Hepatocyte (in vitro differentiated cells): ENCODE results near the gene INHBE. TPM values are rescaled to one million over a fixed set of nuclear protein-coding genes. Genes with fewer than 3 reads are reported as not detected.

Experiments used
- DNase-seq: peaks from one replicate; pipeline ENCODE4 v3.0.0-alpha.2; 2016; ENCODE audit warnings: low spot score
- H2AFZ ChIP-seq: fragments of 200-600 bp; sonication (generic); 2 replicates; pipeline ENCODE4 v1.6.0; 2016; ENCODE audit warnings: antibody characterized with exemption, mild to moderate bottlenecking
- H3K27ac ChIP-seq: fragments of 200-600 bp; sonication (generic); 2 replicates; pipeline ENCODE4 v1.5.1; 2016; ENCODE audit warnings: mild to moderate bottlenecking
- H3K27me3 ChIP-seq: fragments of 200-600 bp; sonication (generic); 2 replicates; pipeline ENCODE4 v1.6.1; 2016
- H3K36me3 ChIP-seq: fragments of 200-600 bp; sonication (generic); replicated peaks from 2 replicates; pipeline ENCODE4 v1.5.1; 2016; ENCODE audit warnings: low read depth; ENCODE audit not compliant: insufficient read depth
- H3K4me1 ChIP-seq: fragments of 200-600 bp; sonication (generic); 2 replicates; pipeline ENCODE4 v1.5.1; 2016; ENCODE audit warnings: mild to moderate bottlenecking, moderate library complexity; ENCODE audit not compliant: insufficient read depth
- H3K4me2 ChIP-seq: fragments of 200-600 bp; sonication (generic); 2 replicates; pipeline ENCODE4 v1.6.0; 2016
- H3K4me3 ChIP-seq: fragments of 200-600 bp; sonication (generic); 2 replicates; pipeline ENCODE4 v1.5.1; 2016; ENCODE audit warnings: mild to moderate bottlenecking
- H3K79me2 ChIP-seq: fragments of 200-600 bp; sonication (generic); 2 replicates; pipeline ENCODE4 v1.6.0; 2017; ENCODE audit warnings: mild to moderate bottlenecking
- H3K9me2 ChIP-seq: fragments of 200-600 bp; sonication (generic); replicated peaks from 2 replicates; pipeline ENCODE4 v1.6.0; 2017; ENCODE audit warnings: mild to moderate bottlenecking; ENCODE audit not compliant: insufficient read depth
- H3K9me3 ChIP-seq: fragments of 200-600 bp; sonication (generic); 2 replicates; pipeline ENCODE4 v1.5.1; 2016; ENCODE audit warnings: low read depth, mild to moderate bottlenecking
- H4K20me1 ChIP-seq: fragments of 200-600 bp; sonication (generic); 2 replicates; pipeline ENCODE4 v1.6.0; 2016; ENCODE audit warnings: mild to moderate bottlenecking; ENCODE audit not compliant: insufficient read depth, poor library complexity, severe bottlenecking
- CTCF ChIP-seq: fragments of 200-600 bp; sonication (generic); IDR thresholded peaks from 2 replicates; pipeline ENCODE4 v1.5.1; 2016; ENCODE audit warnings: antibody characterized with exemption, mild to moderate bottlenecking; ENCODE audit not compliant: poor library complexity
- EZH2 ChIP-seq: fragments of 200-600 bp; sonication (generic); IDR thresholded peaks from 2 replicates; pipeline ENCODE4 v1.6.1; 2016; ENCODE audit warnings: antibody characterized with exemption, mild to moderate bottlenecking, borderline replicate concordance
- EZH2phosphoT487 ChIP-seq: fragments of 200-600 bp; sonication (generic); IDR thresholded peaks from one replicate; pipeline ENCODE4 v1.6.1; 2018; ENCODE audit warnings: antibody characterized with exemption, mild to moderate bottlenecking, low read depth, moderate library complexity; ENCODE audit not compliant: unreplicated experiment, severe bottlenecking
- WGBS: methylation state at CpG from one replicate; pipeline ENCODE4 v1.1.6; 2016; ENCODE audit warnings: low lambda C conversion rate; ENCODE audit errors: missing lambda C conversion rate; 5-methylcytosine and 5-hydroxymethylcytosine counted together
- polyA plus RNA-seq: library from polyadenylated mRNA; unstranded; fragments of >200 nt; fragmentation: Nextera tagmentation; extraction: Ambion mirVana; gene quantifications from 2 replicates; pipeline ENCODE4 v1.2.1, GENCODE V29; 2016
- total RNA-seq: library from RNA; depleted of rRNA; stranded (reverse); fragments of >200 nt; gene quantifications from 2 replicates; pipeline ENCODE4 v1.2.3, GENCODE V29; 2014

Gene INHBE
- total and polyA plus RNA-seq, 2 experiments from 2014 or later = 15.1 to 44.2 TPM

- H3K9me3 ChIP-seq = no peaks in the 10 kb centered on the region
- H3K79me2 ChIP-seq = no peaks in the 10 kb centered on the region
- H4K20me1 ChIP-seq = no peaks in the 10 kb centered on the region
- H3K9me2 ChIP-seq = no peaks in the 10 kb centered on the region
- peak overlapping the region; percentile 90 for H3K27ac ChIP-seq
- TF ChIP-seq EZH2phosphoT487 (no peak), CTCF (no peak), EZH2 (no peak)
- no peaks in the 10 kb centered on the region for H3K36me3 ChIP-seq
- H3K4me3 ChIP-seq = peak overlapping the region; percentile 41
- peak overlapping the region; percentile 86 for H3K4me2 ChIP-seq
- DNase-seq = peak; percentile 70
- under 1% methylated on average over 19 of the region's 19 CpGs for WGBS
- peaks cover 8% of the 10 kb centered on the region for H3K4me1 ChIP-seq
- no peak overlapping the region for H2AFZ ChIP-seq
- no peaks in the 10 kb centered on the region for H3K27me3 ChIP-seq
Observed at GRCh38 chr12:57460841-57461275, 5.8 kb downstream of the INHBE start.

- TF ChIP-seq EZH2 = no peak
- no peak for TF ChIP-seq CTCF
- no peak for TF ChIP-seq EZH2phosphoT487
- Histone ChIP-seq H3K4me3 (peak overlapping the region; percentile 41), H3K4me1 (peaks cover 6% of the 10 kb centered on the region), H2AFZ (peak overlapping the region; percentile 69), H3K36me3 (no peaks in the 10 kb centered on the region), H3K27ac (peak overlapping the region; percentile 90), H4K20me1 (no peaks in the 10 kb centered on the region), H3K79me2 (no peaks in the 10 kb centered on the region), H3K9me3 (no peaks in the 10 kb centered on the region), H3K9me2 (no peaks in the 10 kb centered on the region), H3K27me3 (no peaks in the 10 kb centered on the region), H3K4me2 (peak overlapping the region; percentile 86)
- DNase-seq = peak; percentile 89
- 0% methylated on average over 16 of the region's 32 CpGs for WGBS
Observed at GRCh38 chr12:57461276-57461916, 6.3 kb downstream of the INHBE start.

GRCh38 chr12:57461917-57462250 is 6.8 kb downstream of the INHBE start:
- peaks cover 6% of the 10 kb centered on the region for H3K4me1 ChIP-seq
- 1% methylated on average over 9 of the region's 9 CpGs for WGBS

More at GRCh38 chr12:57461917-57462250, 6.8 kb downstream of the INHBE start:
- H3K79me2 ChIP-seq = no peaks in the 10 kb centered on the region
- no peaks in the 10 kb centered on the region for H4K20me1 ChIP-seq
- H3K4me3 ChIP-seq = peak overlapping the region; percentile 41
- H3K27me3 ChIP-seq = no peaks in the 10 kb centered on the region
- H3K4me2 ChIP-seq = peak overlapping the region; percentile 86
- peak overlapping the region; percentile 90 for H3K27ac ChIP-seq
- no peaks in the 10 kb centered on the region for H3K9me3 ChIP-seq
- no peaks in the 10 kb centered on the region for H3K36me3 ChIP-seq
- no peak for DNase-seq
- peak overlapping the region; percentile 69 for H2AFZ ChIP-seq
- no peaks in the 10 kb centered on the region for H3K9me2 ChIP-seq
- TF ChIP-seq EZH2 (no peak), CTCF (no peak)
